Amygdala (tissue), 56 donors: ENCODE data around the gene GRAMD4.

Source experiments
- DNase-seq, 56 donors: peaks; one replicate each; lab custom pipeline; 2025; lab: John Stamatoyannopoulos, UW

Gene GRAMD4

DNA sequence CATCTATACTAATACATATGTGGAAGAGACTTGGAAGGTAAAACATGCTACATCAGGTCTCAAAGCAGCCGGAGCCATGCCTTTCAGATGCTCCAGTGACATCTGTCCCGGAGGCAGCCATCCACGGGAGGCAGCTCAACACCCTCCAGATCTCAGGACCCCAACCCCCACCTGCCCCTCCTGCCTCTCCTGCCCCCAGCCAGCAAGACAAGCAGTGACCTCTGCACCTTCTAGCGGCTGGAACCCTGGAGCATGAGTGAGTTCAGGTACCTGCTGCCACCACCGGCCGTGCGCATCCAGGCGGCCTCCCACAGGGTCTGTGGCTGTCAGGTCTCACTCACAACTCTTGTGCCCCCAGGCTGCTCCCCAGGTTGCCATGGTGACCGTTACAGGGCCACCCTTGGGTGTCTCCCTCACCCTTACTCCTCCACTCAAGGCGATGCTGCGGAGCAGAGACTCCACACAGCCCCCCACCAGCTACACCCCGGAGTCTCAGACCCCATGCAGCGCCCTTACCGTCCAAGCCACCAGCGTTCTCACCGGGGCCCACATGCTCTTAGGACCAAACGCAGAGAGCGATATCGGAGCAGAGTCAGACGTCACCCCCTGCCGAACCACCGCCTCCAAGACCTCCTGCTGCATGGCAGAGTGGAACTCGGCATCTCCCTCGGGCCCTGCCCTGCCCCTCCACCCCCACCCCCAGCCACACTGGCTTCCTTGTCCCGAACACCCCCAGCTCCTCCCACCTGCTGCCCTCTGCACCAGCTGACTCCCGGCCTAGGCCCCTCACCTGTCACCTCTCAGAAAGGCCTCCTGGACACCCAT lies 83.2 kb downstream of the GRAMD4 start:
- no peak for DNase-seq

DNA sequence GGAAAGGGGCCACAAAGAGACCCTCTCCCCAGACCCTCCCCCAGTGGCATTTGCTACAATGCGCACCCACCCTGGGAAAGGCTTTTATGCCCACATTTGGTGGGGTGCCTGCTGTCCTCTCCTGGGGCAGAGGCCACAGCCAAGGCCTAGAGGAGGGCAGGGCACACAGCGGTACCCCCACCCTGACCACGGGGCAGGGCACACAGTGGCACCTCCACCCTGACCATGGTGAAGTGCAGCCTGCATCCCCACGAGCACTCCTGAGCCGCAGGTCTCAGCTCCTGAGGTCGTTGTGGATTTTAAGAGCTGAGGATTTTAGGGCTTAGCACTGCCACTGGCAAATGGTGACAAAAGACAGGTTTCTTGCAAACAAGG lies 83.8 kb downstream of the GRAMD4 start:
- no peak for DNase-seq

DNA sequence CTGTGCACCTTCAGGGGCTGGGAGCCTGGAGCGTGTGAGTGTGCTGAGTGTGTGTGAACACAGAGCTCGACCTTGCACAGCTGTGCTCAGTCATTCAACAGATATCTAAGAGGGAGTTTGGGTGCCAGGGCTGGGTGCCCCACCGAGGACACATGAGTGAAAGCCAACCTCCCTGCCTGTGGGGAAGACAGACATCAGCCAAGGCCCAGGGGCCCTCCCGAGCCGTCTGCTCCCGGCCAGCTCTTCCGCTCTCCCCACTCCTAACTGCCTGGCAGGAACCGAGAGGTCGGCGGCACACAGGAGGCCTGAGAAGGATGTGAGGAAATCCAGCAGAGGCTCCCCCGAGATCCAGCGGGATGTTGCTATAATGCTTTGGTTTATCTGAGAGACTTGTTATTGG lies 85.9 kb downstream of the GRAMD4 start:
- no peak for DNase-seq

DNA sequence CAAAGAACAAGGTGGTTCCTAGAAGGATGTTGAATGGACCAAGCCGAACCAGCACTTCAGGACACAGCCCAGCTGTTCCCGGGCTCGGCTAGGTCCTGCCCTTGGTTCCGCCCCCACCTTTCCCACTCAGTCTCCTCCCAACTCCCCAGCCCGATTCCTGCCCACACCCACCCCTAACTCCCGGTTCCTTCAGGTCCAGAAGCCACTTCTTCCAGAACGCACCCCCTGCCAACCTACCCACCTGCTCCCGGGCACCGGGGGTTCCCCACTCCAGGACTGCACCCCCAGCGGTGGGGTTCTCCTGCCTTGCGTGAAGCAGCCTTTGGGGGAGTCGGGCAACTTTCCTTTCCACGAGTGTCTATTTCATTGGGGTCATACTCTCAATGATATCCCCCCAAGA lies 87.1 kb downstream of the GRAMD4 start:
- no peak for DNase-seq

DNA sequence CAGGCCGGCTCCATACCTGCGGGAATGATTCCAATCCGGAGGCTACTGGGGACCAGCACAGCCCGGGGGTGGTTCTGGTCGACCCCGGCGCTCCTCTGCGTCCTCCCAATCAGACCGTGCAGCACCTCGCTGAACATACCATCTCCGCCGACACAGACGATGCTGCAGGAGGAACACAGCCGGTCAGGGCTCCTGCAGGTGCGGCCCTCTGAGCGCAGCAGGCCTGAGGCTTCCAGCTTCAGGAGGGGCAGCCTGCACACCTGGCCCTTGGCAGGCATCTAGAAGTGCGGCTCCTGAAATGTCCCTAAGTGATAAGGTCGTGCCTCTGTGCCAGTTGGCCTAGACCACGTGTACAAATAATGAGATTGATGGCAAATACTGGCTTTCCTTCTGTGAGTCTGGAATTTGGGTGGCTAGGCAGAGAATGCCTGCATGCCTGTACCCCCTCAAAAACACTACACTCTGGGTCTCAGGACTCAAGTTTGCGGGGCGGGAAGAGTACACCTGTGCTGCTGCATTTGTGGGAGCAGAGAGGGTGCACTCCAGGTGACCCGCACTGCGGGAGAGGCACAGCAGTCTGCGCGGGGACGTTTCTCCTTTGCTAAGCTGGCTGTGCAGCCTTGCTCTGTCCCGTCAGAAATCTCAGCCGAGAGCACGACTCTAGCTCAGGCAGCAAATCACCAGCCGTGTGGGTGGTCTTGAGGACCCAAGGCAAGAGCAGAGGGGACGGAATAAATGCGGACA lies 87.8 kb downstream of the GRAMD4 start:
- DNase-seq: no peak

DNA sequence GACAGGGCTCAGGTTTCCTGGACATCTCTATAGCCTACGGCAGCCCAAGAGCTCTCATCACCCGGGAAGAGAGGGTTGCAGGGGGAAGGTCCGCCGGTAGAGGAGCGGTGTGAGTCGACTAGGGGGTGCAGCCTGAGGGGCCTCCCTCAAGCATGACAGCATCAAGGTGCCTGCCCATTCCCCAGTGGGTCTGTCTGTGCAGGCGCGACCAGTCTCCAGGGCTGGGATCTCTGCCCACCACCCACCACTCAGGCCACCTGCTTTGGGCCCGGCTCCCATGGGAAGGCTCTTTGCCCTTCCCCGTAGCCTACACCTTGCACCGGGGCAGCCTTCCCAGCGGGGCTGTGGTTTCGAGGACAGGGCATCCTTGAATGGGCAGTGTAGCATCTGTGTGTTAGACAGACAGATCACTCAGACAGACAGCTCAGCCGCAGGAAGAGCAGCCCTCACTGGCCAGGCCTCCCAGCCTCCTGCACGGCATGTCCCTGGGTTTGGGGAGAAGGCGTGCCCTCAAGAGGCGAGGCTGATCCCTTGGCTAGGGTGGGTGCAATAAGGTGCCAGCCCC lies 88.7 kb downstream of the GRAMD4 start:
- no peak for DNase-seq

DNA sequence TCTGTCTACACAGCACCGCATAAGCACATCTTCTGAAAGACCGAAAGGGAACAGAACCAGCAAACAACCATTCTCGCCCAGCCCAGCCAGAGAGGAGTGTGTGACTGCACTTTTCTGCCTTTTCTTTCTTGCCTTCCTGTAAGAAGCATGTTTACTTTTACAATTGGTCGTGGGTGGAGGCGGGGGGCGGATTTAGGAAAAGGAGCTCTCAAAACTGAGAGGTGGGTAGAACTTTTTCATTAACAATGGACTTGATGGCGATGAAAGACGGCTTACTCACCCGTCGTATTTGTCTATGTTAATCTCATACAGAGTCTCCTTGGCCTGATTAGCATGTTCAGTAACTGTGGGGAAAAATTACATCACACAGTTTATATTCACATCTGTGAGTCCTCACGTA lies 90.6 kb downstream of the GRAMD4 start:
- no peak for DNase-seq

DNA sequence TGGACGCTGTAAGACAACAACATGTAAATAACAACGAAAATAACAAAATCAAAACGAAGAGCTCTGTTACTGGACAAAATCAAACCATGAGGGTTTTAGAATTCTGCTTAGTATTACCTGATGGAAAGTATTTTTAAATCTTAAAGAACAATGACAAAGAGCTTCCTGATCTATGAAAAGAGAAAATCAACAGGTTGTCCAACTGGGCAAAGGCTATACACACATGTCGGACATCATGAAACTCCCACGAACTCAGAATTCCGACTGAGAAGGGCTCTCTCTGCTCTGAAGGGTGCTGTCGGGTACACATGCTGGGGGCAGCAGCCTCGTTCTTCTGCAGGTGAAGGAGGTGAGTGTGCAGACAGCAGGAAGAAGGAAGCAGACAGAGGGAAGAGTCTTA lies 92.1 kb downstream of the GRAMD4 start:
- DNase-seq: no peak

DNA sequence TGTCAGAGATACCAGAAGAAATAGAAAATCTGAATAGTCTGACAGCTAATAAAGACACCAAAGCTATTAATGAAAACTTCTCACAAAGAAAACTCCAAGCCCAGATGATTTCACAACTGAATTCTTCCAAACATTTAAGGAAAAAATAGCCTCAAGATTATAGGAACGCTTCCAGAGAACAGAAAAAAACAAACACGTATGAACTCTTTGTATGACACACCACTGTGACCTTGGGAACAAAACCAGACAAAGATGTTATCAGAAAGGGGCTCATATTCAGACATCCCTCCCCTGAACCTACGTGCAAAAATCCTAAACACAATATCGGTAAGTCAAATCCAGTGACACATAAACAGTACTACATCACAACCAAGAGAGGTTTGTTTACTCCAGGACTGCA lies 94.4 kb downstream of the GRAMD4 start:
- DNase-seq: no peak

DNA sequence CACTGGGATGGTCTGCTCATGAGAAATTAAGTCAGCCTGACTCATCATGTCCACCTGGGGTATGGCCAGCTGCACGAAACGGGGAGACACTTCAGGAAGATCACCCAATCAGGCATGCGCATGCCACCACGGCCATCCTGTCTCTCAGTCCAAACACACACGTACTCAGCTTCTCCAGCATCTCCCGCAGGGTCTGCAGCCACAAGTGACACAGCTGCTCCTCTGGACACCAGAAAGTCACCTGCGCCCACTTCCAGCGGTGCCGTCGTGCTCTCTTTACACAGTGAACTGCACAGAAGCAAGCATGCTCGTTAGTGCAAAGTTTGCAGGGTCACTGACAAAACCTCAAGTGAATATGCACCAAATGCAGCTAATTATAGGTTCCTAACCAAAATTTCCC lies 99.7 kb downstream of the GRAMD4 start:
- no peak for DNase-seq

DNA sequence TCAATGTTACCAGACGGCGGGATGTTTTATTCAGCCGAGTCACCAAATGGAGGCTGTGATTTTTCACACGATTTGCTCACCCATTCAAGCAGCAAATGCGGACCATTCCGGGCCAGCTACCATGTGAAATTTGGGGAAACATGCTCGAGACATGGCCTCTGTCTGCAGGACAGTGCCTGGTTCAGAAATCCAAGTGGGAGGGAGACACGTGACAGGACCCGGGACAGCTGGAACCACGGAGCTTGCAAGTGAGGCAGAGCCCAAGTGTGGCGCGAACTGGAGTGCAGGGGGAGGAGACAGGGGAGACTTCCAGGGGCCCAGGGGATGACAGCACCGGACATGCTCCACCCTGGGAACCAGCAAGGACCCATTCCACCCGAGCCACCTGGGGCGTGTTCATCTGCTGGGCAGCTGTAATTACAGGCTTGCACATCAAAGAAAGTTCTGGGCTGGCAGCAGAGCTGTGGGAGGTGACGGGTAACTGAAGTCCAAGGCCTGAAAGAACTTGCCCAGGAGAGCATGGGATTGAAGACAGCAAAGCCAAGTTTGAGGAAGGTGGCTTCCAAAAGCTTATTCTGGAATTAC lies 101.4 kb downstream of the GRAMD4 start:
- DNase-seq: no peak

DNA sequence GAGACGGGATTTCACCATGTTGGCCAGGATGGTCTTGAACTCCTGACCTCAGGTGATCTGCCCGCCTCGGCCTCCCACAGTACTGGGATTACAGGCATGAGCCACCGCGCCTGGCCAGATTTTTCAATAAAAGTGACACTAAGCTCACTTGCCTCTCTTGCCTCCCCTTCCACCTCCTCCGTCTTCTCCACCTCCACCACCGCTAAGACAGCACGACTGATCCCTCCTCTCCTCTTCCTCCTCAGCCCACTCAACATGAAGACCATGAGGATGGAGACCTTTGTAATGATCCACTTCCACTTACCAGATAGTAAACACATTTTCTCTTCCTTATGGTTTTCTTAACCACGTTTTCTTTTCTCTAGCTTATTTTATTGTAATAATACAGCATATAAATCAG lies 103.7 kb downstream of the GRAMD4 start:
- DNase-seq: no peak

DNA sequence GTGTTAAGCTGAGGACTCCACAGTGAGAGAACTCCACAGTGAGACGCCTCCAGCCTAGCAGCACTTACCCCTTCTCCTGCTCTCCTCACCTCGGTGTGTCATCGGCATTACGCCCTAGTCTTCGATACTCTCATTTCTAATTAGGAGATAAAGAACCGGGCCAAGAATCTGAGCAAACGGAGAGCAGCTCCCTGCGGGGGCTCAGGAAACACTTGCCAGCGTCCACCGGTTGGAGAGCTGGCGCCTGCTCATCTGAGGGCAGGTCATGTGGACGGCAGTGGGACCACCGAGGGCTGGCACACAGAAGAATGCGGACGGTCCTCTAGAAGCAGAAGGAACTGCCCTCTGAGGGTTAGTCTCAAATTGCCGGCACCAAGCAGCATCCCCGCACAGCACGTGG lies 104.9 kb downstream of the GRAMD4 start:
- DNase-seq: no peak

DNA sequence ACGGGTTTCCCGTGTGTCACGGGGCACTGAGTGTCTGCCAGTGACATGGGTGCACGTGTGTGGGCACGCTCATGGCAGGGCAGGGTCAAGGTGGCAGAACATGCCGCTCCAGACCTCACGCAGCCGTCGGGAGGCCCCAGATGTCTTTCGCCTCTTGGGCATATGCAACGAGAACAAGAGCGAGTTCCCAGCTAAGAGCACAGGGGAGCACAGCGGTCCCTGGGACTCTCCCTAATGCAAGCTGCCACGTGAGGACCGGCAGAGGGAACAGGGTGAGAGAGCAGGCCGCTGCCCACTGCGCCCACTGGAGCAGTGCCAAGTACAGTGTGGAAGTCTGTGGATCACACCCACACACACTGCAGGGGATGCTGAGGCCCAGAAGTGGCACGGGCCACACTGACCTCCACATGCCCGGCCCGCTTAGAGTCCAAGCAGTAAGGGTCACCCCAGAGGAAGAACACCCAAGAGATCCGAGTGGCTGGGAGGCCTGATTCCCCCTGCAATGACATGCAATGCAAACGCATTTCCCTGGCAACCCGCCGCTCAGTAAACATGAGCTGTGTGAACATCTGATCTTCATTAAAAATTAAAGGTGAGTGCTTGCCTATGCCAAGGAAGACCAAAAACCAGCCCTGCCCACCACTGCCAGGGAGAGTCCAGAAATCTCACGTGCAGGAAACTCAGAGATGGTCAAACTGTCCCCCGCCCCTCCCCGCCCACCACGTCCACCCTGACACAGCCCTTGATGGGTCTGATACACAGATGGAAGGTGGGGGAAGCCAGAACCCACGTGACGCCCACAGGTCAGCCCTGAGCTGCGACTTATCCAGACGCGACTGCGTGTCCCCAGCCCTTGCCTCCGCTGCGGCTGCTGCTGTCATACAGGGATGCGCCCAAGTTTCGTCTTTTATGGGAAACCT lies 106.1 kb downstream of the GRAMD4 start:
- no peak for DNase-seq

DNA sequence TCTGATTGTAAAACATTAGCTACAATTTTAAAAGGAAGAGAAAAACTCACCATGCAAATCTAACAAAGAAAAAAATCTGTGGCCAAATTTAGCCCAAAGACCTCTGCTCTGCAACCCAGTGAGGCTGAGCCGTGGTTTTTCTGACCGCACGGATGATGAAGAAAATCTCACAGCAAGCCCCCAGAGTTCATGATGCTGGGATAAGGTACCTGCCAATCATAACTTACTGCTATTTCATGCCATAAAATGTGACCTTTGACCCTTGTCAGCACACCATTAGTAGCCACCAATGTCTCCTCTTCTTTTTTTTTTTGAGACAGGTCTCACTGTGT lies 106.8 kb downstream of the GRAMD4 start:
- DNase-seq: no peak

DNA sequence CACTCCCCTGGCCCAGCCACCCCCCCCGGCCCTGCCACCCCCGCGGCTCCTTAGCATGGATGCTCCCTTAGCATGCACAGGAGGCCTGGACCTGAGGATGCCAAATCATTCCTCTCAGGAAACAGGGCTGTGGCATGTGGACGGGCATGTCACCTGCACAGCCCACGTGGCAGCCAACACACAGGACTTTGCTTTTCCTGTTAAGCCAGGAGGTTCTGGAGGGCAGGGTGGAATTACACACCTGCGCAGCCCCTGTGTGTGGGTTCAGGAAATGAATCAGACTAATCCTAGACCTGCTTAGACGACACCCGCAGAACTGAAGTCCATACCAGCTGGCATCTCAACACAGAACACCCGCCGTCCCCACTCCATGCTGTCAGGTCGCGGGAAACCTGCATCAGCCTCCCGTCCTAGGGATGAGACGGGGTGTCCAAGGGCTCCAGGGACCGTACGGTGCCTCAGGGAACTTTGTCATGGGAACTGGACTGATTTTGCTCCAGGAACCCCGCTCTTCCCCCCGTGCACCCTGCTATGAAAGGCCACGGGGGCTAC lies 107.7 kb downstream of the GRAMD4 start:
- DNase-seq: no peak

DNA sequence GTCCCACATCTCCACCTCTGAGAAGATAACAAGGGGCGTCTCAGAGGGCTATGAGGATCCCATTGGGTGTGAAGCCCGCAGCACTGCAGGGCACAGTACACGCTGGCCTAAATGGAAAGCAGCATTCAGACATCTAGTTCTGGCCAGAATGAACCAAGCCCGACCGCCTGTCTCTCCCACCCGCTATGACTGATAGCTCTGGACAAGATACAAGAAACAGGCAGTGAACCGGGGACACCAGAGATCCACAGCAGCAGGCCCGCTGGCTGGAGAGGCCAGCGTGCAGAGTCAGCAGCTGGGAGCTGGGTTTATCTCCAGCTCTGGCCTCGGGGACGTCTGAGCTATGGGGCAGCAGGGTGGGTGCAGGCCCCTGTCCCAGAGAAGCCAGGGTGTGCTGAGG lies 108.3 kb downstream of the GRAMD4 start:
- DNase-seq: no peak
